ENCODE measurements around the gene CAMK1.
A peak's percentile ranks its signal among the peaks of the same experiment; 100 is the strongest.

CAMK1 gene

DNA sequence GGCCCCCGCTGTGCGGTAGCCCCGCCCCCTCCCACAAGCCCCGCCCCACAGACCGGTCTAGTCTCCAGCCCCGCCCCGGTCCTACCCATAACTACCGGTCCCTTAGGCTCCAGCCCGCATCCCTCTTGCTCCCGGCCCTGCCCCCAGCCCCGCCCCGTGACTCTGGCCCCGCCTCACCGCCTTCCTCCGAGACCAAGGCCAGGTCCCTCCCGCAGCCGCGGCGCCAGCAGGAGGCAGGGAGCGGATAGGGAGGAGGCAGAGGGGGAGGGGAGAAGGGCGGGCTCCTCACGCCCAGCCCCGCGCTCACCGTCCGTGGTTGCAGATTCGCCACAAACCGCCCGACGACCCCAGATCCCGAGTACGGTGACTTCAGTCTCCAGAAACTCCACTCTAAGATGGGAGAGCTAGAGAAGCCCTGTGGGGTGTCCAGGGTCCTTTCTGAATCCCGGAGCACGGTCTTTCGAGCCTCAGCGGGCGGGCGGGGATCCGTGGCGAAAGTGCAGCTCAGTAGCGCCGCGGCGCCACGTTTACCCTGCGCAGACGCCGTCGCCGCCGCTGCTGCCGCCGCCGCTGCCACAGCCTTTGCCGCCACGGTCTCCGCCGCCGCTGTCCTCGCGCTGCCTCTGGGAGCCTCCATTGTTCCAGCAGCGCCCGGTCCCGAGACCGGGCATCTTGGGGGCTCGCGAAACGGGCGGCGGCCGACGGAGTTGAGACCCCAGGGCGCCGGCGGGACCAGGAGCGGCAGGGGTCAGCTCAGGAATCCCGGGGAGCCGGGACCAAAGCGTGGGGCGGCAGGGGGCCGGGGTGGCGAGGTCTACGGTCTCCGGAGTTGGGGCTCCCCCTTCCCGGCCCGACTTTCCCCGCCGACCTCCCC lies 38.3 kb downstream of the CAMK1 start, which contains the start of gene BRPF1:
BRPF1 (plus strand) TSS at position 530 of the 874 bp plus-strand sequence. CDS start 2,406 bp downstream, outside the sequence.
- H3K27me3 ChIP-seq (replicated peaks; ENCODE audit: control insufficient read depth, insufficient read depth, low read length), result no peaks in the 10 kb centered on the region
- peaks cover 10% of the 10 kb centered on the region for H3K36me3 ChIP-seq (ENCODE audit: control insufficient read depth, insufficient read depth, low read length)
- TF ChIP-seq, protein P1, sequence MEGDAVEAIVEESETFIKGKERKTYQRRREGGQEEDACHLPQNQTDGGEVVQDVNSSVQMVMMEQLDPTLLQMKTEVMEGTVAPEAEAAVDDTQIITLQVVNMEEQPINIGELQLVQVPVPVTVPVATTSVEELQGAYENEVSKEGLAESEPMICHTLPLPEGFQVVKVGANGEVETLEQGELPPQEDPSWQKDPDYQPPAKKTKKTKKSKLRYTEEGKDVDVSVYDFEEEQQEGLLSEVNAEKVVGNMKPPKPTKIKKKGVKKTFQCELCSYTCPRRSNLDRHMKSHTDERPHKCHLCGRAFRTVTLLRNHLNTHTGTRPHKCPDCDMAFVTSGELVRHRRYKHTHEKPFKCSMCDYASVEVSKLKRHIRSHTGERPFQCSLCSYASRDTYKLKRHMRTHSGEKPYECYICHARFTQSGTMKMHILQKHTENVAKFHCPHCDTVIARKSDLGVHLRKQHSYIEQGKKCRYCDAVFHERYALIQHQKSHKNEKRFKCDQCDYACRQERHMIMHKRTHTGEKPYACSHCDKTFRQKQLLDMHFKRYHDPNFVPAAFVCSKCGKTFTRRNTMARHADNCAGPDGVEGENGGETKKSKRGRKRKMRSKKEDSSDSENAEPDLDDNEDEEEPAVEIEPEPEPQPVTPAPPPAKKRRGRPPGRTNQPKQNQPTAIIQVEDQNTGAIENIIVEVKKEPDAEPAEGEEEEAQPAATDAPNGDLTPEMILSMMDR (IDR thresholded peaks at IDR 0.05; ENCODE audit: insufficient read depth, low read length, poor library complexity, severe bottlenecking), result no peak

GRCh38 chr3:9730657-9731205 lies 39.0 kb downstream of the CAMK1 start:
- Histone ChIP-seq H3K36me3 (ENCODE audit: control insufficient read depth, insufficient read depth, low read length) (peaks cover 10% of the 10 kb centered on the region), H3K27me3 (replicated peaks; ENCODE audit: control insufficient read depth, insufficient read depth, low read length) (no peaks in the 10 kb centered on the region; the same call in 1 of the 2 replicates), H3K4me3 (replicated peaks; ENCODE audit: low read depth, low read length) (peak overlapping the region; percentile 95)
- DNase-seq (ENCODE audit: extremely low read depth, insufficient read length), result no peak
- TF ChIP-seq, protein P1 (IDR thresholded peaks at IDR 0.05; ENCODE audit: insufficient read depth, low read length, poor library complexity, severe bottlenecking), result no peak

More for the DNA sequence above, 38.3 kb downstream of the CAMK1 start, which contains the start of gene BRPF1:
- peak within 1 kb of the TSS; percentile 95 for H3K4me3 ChIP-seq (replicated peaks; ENCODE audit: low read depth, low read length)
- DNase-seq (ENCODE audit: extremely low read depth, insufficient read length), result peak; percentile 99

GRCh38 chr3:9729419-9729818 lies 40.3 kb downstream of the CAMK1 start:
- TF ChIP-seq, protein P1 (IDR thresholded peaks at IDR 0.05; ENCODE audit: insufficient read depth, low read length, poor library complexity, severe bottlenecking), result no peak
- H3K36me3 ChIP-seq (ENCODE audit: control insufficient read depth, insufficient read depth, low read length), result peaks cover 4% of the 10 kb centered on the region
- H3K27me3 ChIP-seq (replicated peaks; ENCODE audit: control insufficient read depth, insufficient read depth, low read length), result no peaks in the 10 kb centered on the region; the same call in 1 of the 2 replicates
- H3K4me3 ChIP-seq (replicated peaks; ENCODE audit: low read depth, low read length), result no peak overlapping the region
- DNase-seq (ENCODE audit: extremely low read depth, insufficient read length), result no peak

GRCh38 chr3:9727743-9728142 lies 42.0 kb downstream of the CAMK1 start:
- H3K27me3 ChIP-seq (replicated peaks; ENCODE audit: control insufficient read depth, insufficient read depth, low read length), result no peaks in the 10 kb centered on the region; the same call in none of the 2 replicates
- DNase-seq (ENCODE audit: extremely low read depth, insufficient read length), result no peak
- H3K4me3 ChIP-seq (replicated peaks; ENCODE audit: low read depth, low read length), result no peak overlapping the region
- H3K36me3 ChIP-seq (ENCODE audit: control insufficient read depth, insufficient read depth, low read length), result no peaks in the 10 kb centered on the region
- TF ChIP-seq, protein P1 (IDR thresholded peaks at IDR 0.05; ENCODE audit: insufficient read depth, low read length, poor library complexity, severe bottlenecking), result no peak

DNA sequence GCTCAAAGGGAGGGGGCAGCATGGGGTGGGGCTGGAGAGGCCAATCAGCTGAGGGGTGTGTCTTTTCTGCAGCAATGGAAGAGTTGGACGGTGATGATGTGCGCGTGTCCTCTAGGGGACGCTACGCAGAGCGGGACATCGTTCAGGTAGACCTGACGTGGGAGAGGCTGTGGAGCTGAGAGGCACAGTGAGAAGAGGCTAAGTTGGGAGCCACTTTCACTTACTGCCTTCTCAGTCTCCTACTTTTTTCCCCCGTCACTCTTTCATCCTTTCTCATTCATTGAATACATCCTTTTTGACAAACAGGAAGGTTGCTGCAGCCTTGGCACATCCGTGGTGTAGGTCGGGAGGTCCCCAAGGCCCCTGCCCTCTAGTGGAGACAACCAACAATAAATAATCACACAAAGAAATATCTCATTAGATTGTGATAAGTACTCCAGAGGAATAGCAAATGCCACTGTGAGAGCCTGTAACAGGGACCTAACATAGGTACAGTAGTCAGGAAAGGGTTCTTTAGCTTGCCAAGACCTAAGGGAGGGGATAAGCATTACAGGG lies 42.6 kb downstream of the CAMK1 start:
- TF ChIP-seq, protein P1 (IDR thresholded peaks at IDR 0.05; ENCODE audit: insufficient read depth, low read length, poor library complexity, severe bottlenecking), result peak; percentile 69
- Histone ChIP-seq H3K4me3 (replicated peaks; ENCODE audit: low read depth, low read length) (no peak overlapping the region), H3K36me3 (ENCODE audit: control insufficient read depth, insufficient read depth, low read length) (no peaks in the 10 kb centered on the region), H3K27me3 (replicated peaks; ENCODE audit: control insufficient read depth, insufficient read depth, low read length) (no peaks in the 10 kb centered on the region; the same call in none of the 2 replicates)
- DNase-seq (ENCODE audit: extremely low read depth, insufficient read length), result peak; percentile 46
